Endometrium (tissue), 2 donors: Measurements from ENCODE around the gene RSRC1.
"Not testable (repeated sequence)": the region's sequence is repeated elsewhere in the genome, so short reads cannot be mapped to it uniquely, and the experiment has no call there.

ENCODE experiments used
- FAIRE-seq: peaks from 2 replicates; lab custom pipeline; 2012; peaks lifted over from hg19 to GRCh38; lab: Jason Lieb, UNC
- donor health status: control.
- donor health status: control.

Gene RSRC1

GRCh38 chr3:158465074-158465473 is 355.2 kb downstream of the RSRC1 start:
- no peak for FAIRE-seq

DNA sequence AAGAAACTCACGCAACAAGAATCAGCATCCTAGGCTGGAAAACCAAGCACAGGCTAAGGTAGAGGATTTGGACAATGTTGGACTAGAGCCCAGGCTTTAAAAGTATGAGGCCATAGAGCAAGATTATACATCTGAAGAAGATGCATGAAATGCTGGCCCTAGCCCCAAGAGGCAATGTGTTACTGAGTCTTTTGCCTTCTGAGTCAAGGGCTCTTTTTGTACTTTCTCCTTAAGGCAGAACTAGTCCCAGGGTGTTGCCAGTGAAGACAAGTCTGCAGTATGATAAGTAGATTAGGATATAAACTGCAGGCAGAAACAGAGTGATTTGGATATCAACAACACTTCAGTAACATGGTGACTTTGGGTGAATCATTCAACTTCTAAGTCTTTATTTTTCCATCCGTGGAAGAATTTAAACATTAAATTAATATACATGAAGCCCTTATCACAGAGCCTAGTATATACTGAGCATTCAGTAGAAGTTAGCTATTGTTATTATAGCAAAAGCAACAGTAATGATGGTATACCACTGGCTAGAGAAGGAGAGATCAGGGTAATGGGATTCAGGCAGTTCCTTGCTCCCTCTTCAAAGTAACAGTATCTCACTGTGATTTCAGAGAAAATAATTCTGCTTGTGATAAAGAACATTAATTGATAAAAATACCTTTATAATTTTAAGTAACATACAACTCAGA is 361.2 kb downstream of the RSRC1 start:
- no peak for FAIRE-seq

DNA sequence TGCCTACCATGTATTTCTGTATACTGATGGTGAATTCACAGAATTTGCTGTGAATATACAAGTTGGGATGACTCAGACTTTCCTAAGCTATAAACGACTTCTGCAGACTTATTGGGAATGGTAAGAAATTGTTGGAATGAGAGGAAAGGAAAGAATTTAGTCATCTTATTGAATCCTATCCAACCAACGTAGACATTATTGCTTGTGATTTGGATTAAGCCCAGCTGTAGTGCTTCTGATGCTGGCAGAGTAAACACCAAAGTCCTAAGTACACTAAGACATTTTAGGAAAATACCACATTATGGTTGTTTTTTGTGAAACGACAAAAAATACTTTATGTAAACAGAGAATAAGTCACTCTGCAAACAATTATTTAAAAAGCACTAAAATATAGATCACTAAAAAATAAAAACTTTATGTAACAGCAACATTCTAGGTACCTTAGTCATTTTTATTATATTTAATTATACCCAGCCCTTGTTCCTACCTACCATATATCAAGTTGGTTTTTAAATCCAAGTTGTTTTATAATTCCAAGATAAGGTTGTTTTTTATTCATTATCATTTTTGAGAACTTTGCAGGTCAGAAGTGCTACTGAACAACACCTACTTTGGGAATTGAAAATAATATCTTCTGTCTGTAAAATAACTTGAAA is 361.9 kb downstream of the RSRC1 start:
- no peak for FAIRE-seq

DNA sequence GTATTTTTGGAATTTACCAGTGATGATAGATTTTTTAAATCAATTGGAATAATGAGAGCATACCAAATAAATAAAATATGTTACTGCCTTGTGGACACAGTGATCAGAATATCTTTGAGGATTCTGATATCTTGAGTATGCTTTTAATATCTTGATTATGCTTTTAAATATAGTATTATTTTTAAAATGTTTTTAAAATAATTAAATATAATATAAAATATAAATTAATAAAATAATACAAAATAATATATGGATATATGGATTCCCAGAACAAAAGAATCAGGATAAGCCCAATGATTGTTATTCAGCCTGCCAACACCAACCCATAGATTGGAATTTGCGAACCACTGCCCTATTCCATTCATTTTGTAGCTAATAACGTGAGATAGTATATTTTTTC is 369.2 kb downstream of the RSRC1 start:
- FAIRE-seq = no peak

GRCh38 chr3:158483701-158484235 is 373.9 kb downstream of the RSRC1 start:
- no peak for FAIRE-seq

- FAIRE-seq = no peak
Measured at GRCh38 chr3:158486200-158486599, 376.3 kb downstream of the RSRC1 start.

- FAIRE-seq = peak; percentile 12
Measured at GRCh38 chr3:158488670-158489069, 378.8 kb downstream of the RSRC1 start.

- FAIRE-seq = no peak
Measured at GRCh38 chr3:158489181-158489580, 379.3 kb downstream of the RSRC1 start.

DNA sequence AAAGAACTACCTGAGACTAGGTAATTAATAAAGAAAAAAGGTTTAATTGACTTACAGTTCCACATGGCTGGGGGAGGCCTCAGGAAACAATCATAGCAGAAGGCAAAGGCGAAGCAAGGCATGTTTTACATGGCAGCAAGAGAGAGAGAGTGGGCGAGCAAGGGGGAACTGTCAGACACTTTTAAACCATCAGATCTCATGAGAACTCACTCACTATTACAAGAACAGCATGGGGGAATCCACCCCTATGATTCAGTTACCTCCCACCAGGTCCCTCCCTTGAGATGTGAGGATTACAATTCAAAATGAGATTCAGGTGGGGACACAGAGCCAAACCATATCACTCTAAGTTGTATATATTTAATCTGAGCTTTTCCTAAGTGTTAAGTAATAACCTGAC is 382.1 kb downstream of the RSRC1 start:
- no peak for FAIRE-seq

- no peak for FAIRE-seq
Measured at GRCh38 chr3:158492685-158493084, 382.8 kb downstream of the RSRC1 start.

GRCh38 chr3:158493931-158494330 is 384.0 kb downstream of the RSRC1 start:
- no peak for FAIRE-seq

DNA sequence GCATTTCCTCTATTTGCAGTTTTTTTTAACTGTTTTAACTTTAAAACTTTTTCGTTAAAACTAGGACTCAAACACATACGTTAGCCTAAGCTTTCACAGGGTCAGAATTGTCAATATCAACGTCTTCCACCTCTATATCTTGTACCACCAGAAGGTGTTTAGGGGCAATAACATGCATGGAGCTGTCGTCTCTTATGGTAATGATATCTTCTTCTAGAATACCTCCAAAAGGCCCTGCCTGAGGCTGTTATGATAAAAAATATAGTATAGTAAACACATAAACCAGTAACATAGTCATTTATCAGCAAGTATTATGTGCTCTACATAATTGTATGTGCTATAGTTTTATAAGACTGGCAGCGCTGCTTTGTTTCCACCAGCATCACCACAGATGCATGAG is 384.8 kb downstream of the RSRC1 start:
- no peak for FAIRE-seq

DNA sequence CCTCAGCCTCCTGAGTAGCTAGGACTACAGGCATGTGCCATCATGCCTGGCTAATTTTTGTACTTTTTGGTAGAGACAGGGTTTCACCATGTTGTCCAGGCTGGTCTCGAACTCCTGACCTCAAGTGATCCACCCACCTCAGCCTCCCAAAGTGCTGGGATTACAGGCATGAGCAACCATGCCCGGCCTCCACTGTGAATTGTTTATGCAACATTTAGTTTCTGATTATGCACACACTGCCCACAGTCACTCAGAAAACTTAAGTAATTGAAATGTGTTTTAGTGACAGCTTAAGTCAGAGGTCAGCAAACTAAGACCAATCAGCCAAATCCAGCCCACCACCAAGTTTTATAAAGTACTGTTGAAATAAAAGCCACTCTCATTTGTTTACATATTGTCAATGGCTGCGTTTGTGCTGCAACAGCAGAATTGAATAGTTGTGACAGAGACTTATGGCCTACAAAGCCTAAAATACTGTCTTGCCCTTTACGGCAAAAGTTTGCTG is 385.6 kb downstream of the RSRC1 start:
- not testable (repeated sequence) for FAIRE-seq

DNA sequence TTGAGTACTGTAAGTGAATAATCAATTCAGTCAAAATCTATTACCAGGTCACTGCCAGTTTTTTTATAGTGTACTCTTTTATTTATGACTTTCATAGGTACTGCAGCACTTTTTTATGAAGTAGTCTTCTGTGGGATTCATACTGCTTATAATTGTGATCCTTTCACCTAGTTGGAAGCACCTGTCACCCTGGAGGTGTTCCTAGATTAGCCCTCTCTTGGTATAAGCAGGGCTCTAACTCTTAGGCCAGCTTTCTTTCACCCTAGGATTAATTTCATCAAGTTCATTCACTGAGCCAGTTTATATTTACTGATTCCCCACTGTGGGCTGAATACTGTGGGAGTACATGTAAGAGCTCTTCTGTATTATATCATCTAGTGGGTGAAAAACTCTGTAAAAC is 395.2 kb downstream of the RSRC1 start:
- no peak for FAIRE-seq

DNA sequence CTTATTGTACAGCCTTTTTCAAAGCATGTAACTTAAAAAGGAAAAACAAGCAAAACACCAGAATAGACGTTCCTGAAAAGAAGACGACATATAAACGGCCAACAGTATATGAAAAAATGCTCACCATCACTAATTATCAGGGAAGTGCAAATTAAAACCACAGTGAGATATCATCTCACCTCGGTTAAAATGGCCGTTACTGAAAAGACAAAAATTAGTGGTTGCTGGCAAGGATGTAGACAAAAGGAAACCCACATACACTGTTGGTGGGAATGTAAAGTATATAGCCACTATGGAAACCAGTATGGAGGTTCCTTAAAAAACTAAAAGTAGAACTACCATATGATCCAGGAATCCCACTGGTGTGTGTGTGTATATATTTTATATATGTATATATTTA is 396.6 kb downstream of the RSRC1 start:
- no peak for FAIRE-seq

GRCh38 chr3:158508481-158508880 is 398.6 kb downstream of the RSRC1 start:
- no peak for FAIRE-seq

- FAIRE-seq = no peak
Measured at GRCh38 chr3:158509891-158510290, 400.0 kb downstream of the RSRC1 start.

DNA sequence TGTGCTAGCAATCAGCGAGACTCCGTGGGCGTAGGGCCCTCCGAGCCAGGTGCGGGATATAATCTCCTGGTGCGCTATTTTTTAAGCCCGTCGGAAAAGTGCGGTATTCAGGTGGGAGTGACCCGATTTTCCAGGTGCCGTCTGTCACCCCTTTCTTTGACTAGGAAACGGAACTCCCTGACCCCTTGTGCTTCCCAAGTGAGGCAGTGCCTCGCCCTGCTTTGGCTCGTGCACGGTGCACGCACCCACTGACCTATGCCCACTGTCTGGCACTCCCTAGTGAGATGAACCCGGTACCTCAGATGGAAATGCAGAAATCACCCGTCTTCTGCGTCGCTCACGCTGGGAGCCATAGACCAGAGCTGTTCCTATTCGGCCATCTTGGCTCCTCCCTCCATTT is 406.8 kb downstream of the RSRC1 start:
- not testable (repeated sequence) for FAIRE-seq

GRCh38 chr3:158519776-158520175 is 409.9 kb downstream of the RSRC1 start:
- FAIRE-seq = no peak

- FAIRE-seq = no peak
Measured at GRCh38 chr3:158520433-158520832, 410.5 kb downstream of the RSRC1 start.

DNA sequence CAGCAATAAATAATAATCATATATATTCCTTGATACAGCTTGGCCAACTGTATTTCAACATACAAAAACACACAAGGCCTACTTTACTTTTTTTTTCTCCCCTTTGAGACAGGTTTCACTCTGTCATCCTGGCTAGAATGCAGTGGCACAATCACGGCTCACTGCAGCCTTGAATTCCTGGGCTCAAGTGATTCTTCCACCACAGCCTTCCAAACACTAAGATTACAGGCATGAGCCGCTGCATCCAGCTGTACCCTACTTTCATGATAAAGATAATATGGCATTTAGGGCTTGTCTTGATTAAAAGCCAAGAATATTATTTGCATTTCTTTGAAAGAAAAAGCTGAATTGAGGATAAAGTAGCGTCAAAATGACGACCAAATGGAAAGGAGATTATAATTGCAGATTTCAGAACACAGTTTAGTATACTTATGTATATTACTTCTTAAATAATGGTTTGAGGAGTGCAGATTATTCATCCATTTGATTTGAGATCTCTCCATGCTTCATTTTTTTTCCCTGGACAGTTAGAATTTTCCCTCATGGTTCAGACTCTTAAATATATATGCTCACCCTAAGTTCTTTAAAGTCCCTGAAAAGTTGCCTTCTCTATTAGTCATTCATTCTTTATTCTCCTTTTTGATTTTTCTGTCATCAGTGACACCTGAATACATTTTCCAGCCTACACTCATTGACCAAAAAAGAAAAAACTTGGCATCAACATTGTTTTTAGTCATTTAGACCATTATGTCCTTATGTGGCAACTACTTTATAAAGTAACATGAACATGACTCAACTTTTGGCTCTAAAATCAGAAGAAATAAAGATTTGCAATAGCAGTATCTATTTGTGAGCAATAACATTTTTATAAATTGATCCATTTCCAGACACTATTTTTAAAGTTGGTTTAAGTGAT is 412.6 kb downstream of the RSRC1 start:
- FAIRE-seq = no peak

- FAIRE-seq = no peak
Measured at GRCh38 chr3:158528076-158528674, 418.3 kb downstream of the RSRC1 start.
